ENCODE data around the gene NELL1.
A peak's percentile ranks its signal among the peaks of the same experiment; 100 is the strongest.

NELL1 gene

DNA sequence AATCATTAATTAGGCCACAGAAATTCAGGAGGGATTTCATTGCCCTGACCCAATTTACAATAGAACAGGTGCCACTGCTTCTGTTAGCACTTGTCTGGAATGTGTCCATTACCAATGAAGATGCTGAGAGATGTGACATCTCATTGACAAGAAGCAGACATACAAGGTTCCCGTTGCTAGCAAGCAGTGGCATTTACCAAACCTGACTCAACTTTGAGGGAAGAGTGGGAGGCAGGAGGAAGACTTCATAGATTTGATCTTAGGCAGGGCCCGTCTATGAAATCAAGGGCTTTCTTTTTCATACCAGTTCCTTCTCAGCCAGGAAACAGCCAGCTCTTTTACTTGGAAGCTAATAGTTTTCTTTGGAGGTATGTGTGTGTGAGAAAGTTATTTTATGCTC lies 280.2 kb downstream of the NELL1 start:
- H3K4me3 Mint-ChIP-seq = no peak overlapping the region
- TF ChIP-seq, protein P1, sequence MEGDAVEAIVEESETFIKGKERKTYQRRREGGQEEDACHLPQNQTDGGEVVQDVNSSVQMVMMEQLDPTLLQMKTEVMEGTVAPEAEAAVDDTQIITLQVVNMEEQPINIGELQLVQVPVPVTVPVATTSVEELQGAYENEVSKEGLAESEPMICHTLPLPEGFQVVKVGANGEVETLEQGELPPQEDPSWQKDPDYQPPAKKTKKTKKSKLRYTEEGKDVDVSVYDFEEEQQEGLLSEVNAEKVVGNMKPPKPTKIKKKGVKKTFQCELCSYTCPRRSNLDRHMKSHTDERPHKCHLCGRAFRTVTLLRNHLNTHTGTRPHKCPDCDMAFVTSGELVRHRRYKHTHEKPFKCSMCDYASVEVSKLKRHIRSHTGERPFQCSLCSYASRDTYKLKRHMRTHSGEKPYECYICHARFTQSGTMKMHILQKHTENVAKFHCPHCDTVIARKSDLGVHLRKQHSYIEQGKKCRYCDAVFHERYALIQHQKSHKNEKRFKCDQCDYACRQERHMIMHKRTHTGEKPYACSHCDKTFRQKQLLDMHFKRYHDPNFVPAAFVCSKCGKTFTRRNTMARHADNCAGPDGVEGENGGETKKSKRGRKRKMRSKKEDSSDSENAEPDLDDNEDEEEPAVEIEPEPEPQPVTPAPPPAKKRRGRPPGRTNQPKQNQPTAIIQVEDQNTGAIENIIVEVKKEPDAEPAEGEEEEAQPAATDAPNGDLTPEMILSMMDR (IDR thresholded peaks at IDR 0.05) = no peak
- no peaks in the 10 kb centered on the region for H3K9me3 Mint-ChIP-seq
- no peaks in the 10 kb centered on the region for H3K4me1 Mint-ChIP-seq
- H3K27me3 Mint-ChIP-seq (ENCODE audit: low read depth, poor library complexity) = peaks cover 3% of the 10 kb centered on the region
- no peak for DNase-seq
- H3K36me3 Mint-ChIP-seq (ENCODE audit: low read depth) = no peaks in the 10 kb centered on the region
- no peak overlapping the region for H3K27ac Mint-ChIP-seq

DNA sequence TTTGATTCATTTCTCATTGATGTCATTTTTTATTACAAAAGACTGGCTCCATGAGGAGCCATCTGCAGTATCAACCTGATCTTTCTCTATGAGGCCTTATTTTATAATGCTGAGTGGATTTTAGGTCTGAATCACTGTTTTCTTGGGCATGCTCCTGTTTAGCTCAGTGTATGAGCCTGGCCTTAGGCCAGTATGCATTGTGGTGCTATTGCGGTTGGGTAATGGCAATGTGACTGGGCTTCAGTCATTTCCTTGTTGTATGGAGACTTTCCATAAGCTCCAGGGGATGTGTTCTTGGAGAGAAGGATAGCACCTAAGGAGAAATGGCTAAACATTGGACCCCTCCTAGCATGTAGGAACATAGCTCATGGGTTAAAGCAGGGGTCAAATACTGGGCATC lies 293.2 kb downstream of the NELL1 start:
- no peak for DNase-seq

GRCh38 chr11:20963596-20963995 lies 294.2 kb downstream of the NELL1 start:
- H3K4me1 Mint-ChIP-seq = no peaks in the 10 kb centered on the region
- H3K9me3 Mint-ChIP-seq = no peaks in the 10 kb centered on the region
- no peaks in the 10 kb centered on the region for H3K36me3 Mint-ChIP-seq (ENCODE audit: low read depth)
- DNase-seq = no peak
- H3K27ac Mint-ChIP-seq = no peak overlapping the region
- no peaks in the 10 kb centered on the region for H3K27me3 Mint-ChIP-seq (ENCODE audit: low read depth, poor library complexity)
- TF ChIP-seq, protein P1 (IDR thresholded peaks at IDR 0.05) = no peak
- no peak overlapping the region for H3K4me3 Mint-ChIP-seq

More for the DNA sequence above, 293.2 kb downstream of the NELL1 start:
- Mint-ChIP-seq H3K27me3 (ENCODE audit: low read depth, poor library complexity) (no peaks in the 10 kb centered on the region), H3K4me3 (no peak overlapping the region), H3K9me3 (no peaks in the 10 kb centered on the region), H3K36me3 (ENCODE audit: low read depth) (no peaks in the 10 kb centered on the region), H3K27ac (no peak overlapping the region), H3K4me1 (no peaks in the 10 kb centered on the region)
- TF ChIP-seq, protein P1 (IDR thresholded peaks at IDR 0.05) = no peak

GRCh38 chr11:20964985-20965384 lies 295.6 kb downstream of the NELL1 start:
- no peak overlapping the region for H3K4me3 Mint-ChIP-seq

GRCh38 chr11:20966489-20966888 lies 297.1 kb downstream of the NELL1 start:
- Mint-ChIP-seq H3K4me1 (no peaks in the 10 kb centered on the region), H3K36me3 (ENCODE audit: low read depth) (no peaks in the 10 kb centered on the region), H3K4me3 (no peak overlapping the region), H3K9me3 (no peaks in the 10 kb centered on the region), H3K27ac (no peak overlapping the region), H3K27me3 (ENCODE audit: low read depth, poor library complexity) (no peaks in the 10 kb centered on the region)
- DNase-seq = no peak
- TF ChIP-seq, protein P1 (IDR thresholded peaks at IDR 0.05) = no peak

More at GRCh38 chr11:20964985-20965384, 295.6 kb downstream of the NELL1 start:
- Mint-ChIP-seq H3K27me3 (ENCODE audit: low read depth, poor library complexity) (no peaks in the 10 kb centered on the region), H3K36me3 (ENCODE audit: low read depth) (no peaks in the 10 kb centered on the region), H3K4me1 (no peaks in the 10 kb centered on the region), H3K9me3 (no peaks in the 10 kb centered on the region), H3K27ac (no peak overlapping the region)
- DNase-seq = no peak
- TF ChIP-seq, protein P1 (IDR thresholded peaks at IDR 0.05) = no peak

- no peaks in the 10 kb centered on the region for H3K27me3 Mint-ChIP-seq (ENCODE audit: low read depth, poor library complexity)
- H3K4me1 Mint-ChIP-seq = no peaks in the 10 kb centered on the region
- no peaks in the 10 kb centered on the region for H3K9me3 Mint-ChIP-seq
- peak; percentile 22 for DNase-seq
- H3K36me3 Mint-ChIP-seq (ENCODE audit: low read depth) = no peaks in the 10 kb centered on the region
- no peak overlapping the region for H3K4me3 Mint-ChIP-seq
- H3K27ac Mint-ChIP-seq = no peak overlapping the region
- TF ChIP-seq, protein P1 (IDR thresholded peaks at IDR 0.05) = no peak
Observed at GRCh38 chr11:20973940-20974559, 304.7 kb downstream of the NELL1 start.
